ENCODE data around the gene THBD.

- no peak for TF ChIP-seq CTCF (IDR thresholded peaks at IDR 0.05; ENCODE audit: insufficient read depth, low read length)
- TF ChIP-seq GABPA (IDR thresholded peaks at IDR 0.05; ENCODE audit: low read depth) = no peak
Observed at GRCh38 chr20:23037017-23037481, 12.4 kb downstream of the THBD start.

All from HL-60 (cell line).